Peyer's patch (tissue), 4 donors: Measurements from ENCODE around the gene GRM1.

ENCODE experiments used
- CTCF ChIP-seq, 6 experiments: fragments of 450-650 bp in 4 of 6; fragments of 200-600 bp in 2 of 6; sonication (generic) in 1 of 6; IDR thresholded peaks; one replicate each; pipeline ENCODE4 v1.5.1; 2017 to 2019; ENCODE audit warnings: antibody characterized with exemption in 6 of 6, mild to moderate bottlenecking in 3 of 6, moderate library complexity in 1 of 6
- POLR2A ChIP-seq, 2 donors: fragments of 450-650 bp; IDR thresholded peaks; one replicate each; pipeline ENCODE4 v1.5.1; 2017; ENCODE audit warnings: antibody characterized with exemption in 2 of 2, mild to moderate bottlenecking in 2 of 2, moderate library complexity in 2 of 2

- TF ChIP-seq CTCF (IDR thresholded peaks at IDR 0.05), result no peak
- TF ChIP-seq POLR2A (IDR thresholded peaks at IDR 0.05), result no peak
Observed at GRCh38 chr6:146347090-146347489, 318.2 kb downstream of the GRM1 start.
